IMR-90 (cell line): Measurements from ENCODE around the gene NOTCH2. TPM values are rescaled to one million over a fixed set of nuclear protein-coding genes. Genes with fewer than 3 reads are reported as not detected.

Experiments used
- ATAC-seq: fragments of 200-7000 bp; cut with Tn5 transposase; 2 replicates; pipeline ENCODE4 v1.9.1; 2020; ENCODE audit warnings: low read depth, mild to moderate bottlenecking, moderate library complexity
- BruUV-seq: library from RNA; stranded (reverse); fragments of 400-500 nt; replicated peaks from 2 replicates; lab custom pipeline; 2021; lab: Mats Ljungman, UMichigan
- CTCF ChIA-PET: fragments of 300-600 bp; formaldehyde crosslinking; extraction: SDS; loops from one replicate; lab custom pipeline; 2021; ENCODE audit warnings: antibody characterized with exemption; lab: Yijun Ruan, JAX
- POLR2A ChIA-PET: fragments of 300-600 bp; sonication (Branson Sonifier 250); formaldehyde crosslinking; loops from one replicate; lab custom pipeline; 2022; ENCODE audit warnings: antibody characterized with exemption; ENCODE audit not compliant: unreplicated experiment; lab: Charles Lee
- DNase-seq: peaks from one replicate; pipeline ENCODE4 v3.0.0; 2013
- H2AFZ ChIP-seq: replicated peaks from 2 replicates; pipeline ENCODE3; 2013; ENCODE audit warnings: low read length, mild to moderate bottlenecking; ENCODE audit not compliant: poor library complexity
- H2AK5ac ChIP-seq: 2 replicates; pipeline ENCODE4 v1.6.1; 2013; ENCODE audit warnings: low read depth, low read length, inconsistent platforms
- H2AK9ac ChIP-seq: replicated peaks from 2 replicates; pipeline ENCODE3; 2013; ENCODE audit warnings: mild to moderate bottlenecking, low read depth, low read length, moderate library complexity; ENCODE audit not compliant: poor library complexity
- H2BK120ac ChIP-seq: 2 replicates; pipeline ENCODE4 v1.6.1; 2013; ENCODE audit warnings: low read depth, low read length, inconsistent platforms
- H2BK15ac ChIP-seq: 3 replicates; pipeline ENCODE4 v1.6.1; 2013; ENCODE audit warnings: low read depth, low read length, inconsistent platforms
- H2BK20ac ChIP-seq: 2 replicates; pipeline ENCODE4 v1.6.1; 2013; ENCODE audit warnings: low read depth, mild to moderate bottlenecking, inconsistent platforms, low read length, moderate library complexity
- H2BK5ac ChIP-seq: 2 replicates; pipeline ENCODE4 v1.6.1; 2013; ENCODE audit warnings: mild to moderate bottlenecking, low read depth, low read length, inconsistent platforms; ENCODE audit not compliant: poor library complexity, severe bottlenecking
- H3K14ac ChIP-seq: replicated peaks from 2 replicates; pipeline ENCODE4 v1.6.1; 2013; ENCODE audit warnings: low read depth, low read length, inconsistent platforms
- H3K18ac ChIP-seq: 2 replicates; pipeline ENCODE4 v1.6.1; 2013; ENCODE audit warnings: low read depth, low read length, control low read depth
- H3K23ac ChIP-seq: 2 replicates; pipeline ENCODE4 v1.6.1; 2013; ENCODE audit warnings: low read depth, low read length, inconsistent platforms
- H3K27ac ChIP-seq: 2 replicates; pipeline ENCODE4 v1.5.1; 2013; ENCODE audit warnings: mild to moderate bottlenecking, control low read depth, low read length; ENCODE audit not compliant: insufficient read depth
- H3K27me3 ChIP-seq: 2 replicates; pipeline ENCODE4 v1.6.1; 2013; ENCODE audit warnings: low read length; ENCODE audit not compliant: control insufficient read depth, insufficient read depth
- H3K36me3 ChIP-seq: 2 replicates; pipeline ENCODE4 v1.6.1; 2013; ENCODE audit warnings: low read length, mixed read lengths; ENCODE audit not compliant: control insufficient read depth, insufficient read depth
- H3K4ac ChIP-seq: 2 replicates; pipeline ENCODE4 v1.6.1; 2013; ENCODE audit warnings: low read depth, low read length, inconsistent platforms
- H3K4me1 ChIP-seq: 2 replicates; pipeline ENCODE4 v1.6.1; 2013; ENCODE audit warnings: low read length, mixed read lengths; ENCODE audit not compliant: control insufficient read depth, insufficient read depth
- H3K4me2 ChIP-seq: 2 replicates; pipeline ENCODE4 v1.6.1; 2013; ENCODE audit warnings: low read depth, mild to moderate bottlenecking, control low read depth, low read length, moderate library complexity
- H3K4me3 ChIP-seq: 2 replicates; pipeline ENCODE4 v1.5.1; 2013; ENCODE audit warnings: low read depth, mild to moderate bottlenecking, control low read depth, low read length, moderate library complexity; ENCODE audit not compliant: insufficient read depth
- H3K56ac ChIP-seq: 2 replicates; pipeline ENCODE4 v1.6.1; 2013; ENCODE audit warnings: low read length, inconsistent platforms; ENCODE audit not compliant: insufficient read depth; ENCODE audit errors: extremely low read depth
- H3K79me1 ChIP-seq, 2 experiments: 2 replicates each; pipeline ENCODE4 v1.6.1; 2013; ENCODE audit warnings: low read length in 2 of 2, inconsistent platforms in 1 of 2, low read depth in 1 of 2
- H3K9ac ChIP-seq: 2 replicates; pipeline ENCODE4 v1.6.1; 2013; ENCODE audit warnings: low read depth, low read length, control low read depth
- H3K9me1 ChIP-seq: 2 replicates; pipeline ENCODE4 v1.6.1; 2013; ENCODE audit warnings: low read length, inconsistent platforms; ENCODE audit not compliant: insufficient read depth
- H3K9me3 ChIP-seq: 2 replicates; pipeline ENCODE4 v1.6.1; 2013; ENCODE audit warnings: low read length; ENCODE audit not compliant: control insufficient read depth, insufficient read depth
- H4K20me1 ChIP-seq: 2 replicates; pipeline ENCODE4 v1.6.1; 2013; ENCODE audit warnings: low read length, inconsistent platforms; ENCODE audit not compliant: insufficient read depth
- H4K5ac ChIP-seq: 2 replicates; pipeline ENCODE4 v1.6.1; 2013; ENCODE audit warnings: mild to moderate bottlenecking, low read depth, low read length, control low read depth
- H4K8ac ChIP-seq, 2 experiments: 2 replicates each; pipeline ENCODE4 v1.6.1; 2013; ENCODE audit warnings: low read depth in 2 of 2, low read length in 2 of 2, control low read depth in 1 of 2, inconsistent platforms in 1 of 2
- H4K91ac ChIP-seq: 2 replicates; pipeline ENCODE4 v1.6.1; 2013; ENCODE audit warnings: low read depth, low read length, inconsistent platforms; ENCODE audit not compliant: insufficient read depth
- MAFK ChIP-seq: IDR thresholded peaks from 2 replicates; pipeline ENCODE4 v1.6.1; 2012; ENCODE audit warnings: low read depth, low read length, improper control_type of control experiment
- POLR2A ChIP-seq: IDR thresholded peaks from 2 replicates; pipeline ENCODE4 v1.6.1; 2012; ENCODE audit warnings: mild to moderate bottlenecking, low read depth, low read length
- WGBS, 2 experiments: methylation state at CpG; one replicate each; pipeline versions ENCODE4 v1.1.5 to v1.1.7; 2013; ENCODE audit warnings: missing lambda C conversion rate in 2 of 2; ENCODE audit not compliant: insufficient read length in 1 of 2; ENCODE audit errors: extremely low coverage in 2 of 2; 5-methylcytosine and 5-hydroxymethylcytosine counted together
- dilution Hi-C: fragments of 300-500 bp; cut with HindIII; formaldehyde crosslinking; loops from one replicate; pipeline ENCODE4 v1.14.3; 2018; ENCODE audit warnings: low sequenced_read_pairs; ENCODE audit not compliant: unreplicated experiment
- in situ Hi-C: fragments of 300-500 bp; cut with MboI; formaldehyde crosslinking; loops from 3 replicates; pipeline ENCODE4 v1.14.3; 2019; ENCODE audit warnings: low sequenced_read_pairs, inconsistent platforms, mixed read lengths
- intact Hi-C: fragments of 100-400 bp; cut with micrococcal nuclease; formaldehyde crosslinking; loops from 2 replicates; pipeline ENCODE4 v1.10.0; 2022
- polyA plus RNA-seq, 3 experiments: library from polyadenylated mRNA; depleted of rRNA; stranded (reverse); fragments of >200 nt; gene quantifications; 2 replicates each; pipeline ENCODE4 v1.2.3, GENCODE V29; 2012; ENCODE audit warnings: low replicate concordance in 1 of 3
- total RNA-seq: library from RNA; depleted of rRNA; stranded (reverse); fragments of >200 nt; gene quantifications from 2 replicates; pipeline ENCODE4 v1.2.3, GENCODE V29; 2012

Gene NOTCH2
- total and polyA plus RNA-seq, 2 of the 4 experiments (the other 2 are of a cell fraction): 40.4 to 131 TPM

DNA sequence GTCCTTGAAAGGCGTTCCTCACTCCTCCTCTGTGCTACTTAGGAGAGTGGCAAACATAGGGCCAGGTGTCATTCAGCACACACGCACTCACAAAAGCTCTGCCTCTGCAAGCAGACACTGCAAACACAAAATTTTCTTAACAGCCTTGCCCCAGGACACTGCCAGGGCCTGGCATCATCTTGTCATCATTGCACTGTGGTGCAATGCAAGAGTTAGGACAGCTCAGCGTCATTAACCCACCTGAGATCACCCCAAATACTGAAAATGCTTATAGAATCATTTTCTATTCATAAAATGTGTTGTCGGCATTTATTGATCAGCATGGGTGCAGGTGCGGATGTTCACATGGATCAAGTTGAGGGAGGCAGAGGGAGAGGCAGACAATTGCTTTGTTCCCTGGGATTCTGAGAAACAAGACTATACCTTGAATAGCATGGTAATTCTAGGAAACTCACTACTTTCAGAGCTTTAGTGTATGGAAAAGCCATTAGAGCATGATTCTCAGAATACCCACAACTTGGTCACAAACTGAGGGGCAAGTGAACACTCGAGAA is 176.1 kb downstream of the NOTCH2 start:
- H2AK9ac ChIP-seq: no peak overlapping the region
- no peak overlapping the region for H3K4me3 ChIP-seq
- H2AFZ ChIP-seq: no peak overlapping the region
- H3K9ac ChIP-seq: no peak overlapping the region
- no peaks in the 10 kb centered on the region for H3K79me1 ChIP-seq
- no peak for ATAC-seq
- H2BK120ac ChIP-seq: no peak overlapping the region
- H3K9me3 ChIP-seq: no peaks in the 10 kb centered on the region
- no TSS peak for BruUV-seq
- H3K56ac ChIP-seq: no peak overlapping the region
- no peak for DNase-seq
- no peaks in the 10 kb centered on the region; the same call in none of the 2 replicates for H3K27me3 ChIP-seq
- no peak overlapping the region for H2AK5ac ChIP-seq
- H3K18ac ChIP-seq: no peak overlapping the region
- H3K4me2 ChIP-seq: no peak overlapping the region
- H4K8ac ChIP-seq: no peak overlapping the region
- no peaks in the 10 kb centered on the region for H3K4me1 ChIP-seq
- no peak overlapping the region for H2BK20ac ChIP-seq
- H2BK15ac ChIP-seq: no peak overlapping the region
- TF ChIP-seq POLR2A (no peak), MAFK (peak; percentile 76)
- no peak overlapping the region for H2BK5ac ChIP-seq
- intact Hi-C loops: no loop called here
- CTCF ChIA-PET: no interaction called here
- in situ Hi-C loops: no loop called here
- H3K14ac ChIP-seq: no peak overlapping the region
- H3K4ac ChIP-seq: no peak overlapping the region
- POLR2A ChIA-PET: no interaction called here
- H4K91ac ChIP-seq: no peak overlapping the region
- H4K5ac ChIP-seq: no peak overlapping the region
- dilution Hi-C loops: no loop called here
- no peaks in the 10 kb centered on the region for H4K20me1 ChIP-seq
- no peaks in the 10 kb centered on the region for H3K9me1 ChIP-seq
- no peak overlapping the region for H3K23ac ChIP-seq
- H3K27ac ChIP-seq: no peak overlapping the region
- H3K36me3 ChIP-seq: no peaks in the 10 kb centered on the region
- WGBS, 2 experiments: no CpG with 5 or more reads among the region's 6 CpGs
